Trophoblast cell (in vitro differentiated cells and primary cell): ENCODE measurements around the gene PRSS48.

Experiments
- DNase-seq, 2 donors: peaks; one replicate each; pipeline ENCODE4 v3.0.0-alpha.2; 2016
- H2AFZ ChIP-seq: 2 replicates; pipeline ENCODE4 v1.6.1; 2013; ENCODE audit warnings: low read length, moderate library complexity, mild to moderate bottlenecking; ENCODE audit not compliant: insufficient read depth, poor library complexity
- H2AK5ac ChIP-seq: 2 replicates; pipeline ENCODE4 v1.6.1; 2013; ENCODE audit warnings: mild to moderate bottlenecking, low read length
- H2BK120ac ChIP-seq: 2 replicates; pipeline ENCODE4 v1.6.1; 2013; ENCODE audit warnings: low read length, mild to moderate bottlenecking, moderate library complexity; ENCODE audit not compliant: insufficient read depth, poor library complexity
- H2BK12ac ChIP-seq: 2 replicates; pipeline ENCODE4 v1.6.1; 2013; ENCODE audit warnings: mild to moderate bottlenecking, low read length, moderate library complexity
- H2BK5ac ChIP-seq: 2 replicates; pipeline ENCODE4 v1.6.1; 2013; ENCODE audit warnings: low read length, low read depth, moderate library complexity, mild to moderate bottlenecking; ENCODE audit not compliant: poor library complexity
- H3K14ac ChIP-seq: 2 replicates; pipeline ENCODE4 v1.6.1; 2013; ENCODE audit warnings: mild to moderate bottlenecking, low read length
- H3K18ac ChIP-seq: 2 replicates; pipeline ENCODE4 v1.6.1; 2013; ENCODE audit warnings: mild to moderate bottlenecking, low read length
- H3K23ac ChIP-seq: 2 replicates; pipeline ENCODE4 v1.6.1; 2013; ENCODE audit warnings: low read length
- H3K27ac ChIP-seq: 2 replicates; pipeline ENCODE4 v1.5.1; 2013; ENCODE audit warnings: low read depth, mild to moderate bottlenecking, inconsistent platforms, low read length, moderate library complexity
- H3K27me3 ChIP-seq: 2 replicates; pipeline ENCODE4 v1.6.1; 2013; ENCODE audit warnings: inconsistent platforms, mild to moderate bottlenecking, low read length, moderate library complexity; ENCODE audit not compliant: insufficient read depth
- H3K36me3 ChIP-seq, 2 experiments: 1 replicate in 1 of 2; 2 replicates in 1 of 2; pipeline ENCODE4 v1.6.1; 2013; ENCODE audit warnings: low read length in 2 of 2, mild to moderate bottlenecking in 2 of 2, moderate library complexity in 1 of 2; ENCODE audit not compliant: insufficient read depth in 2 of 2, control insufficient read depth in 1 of 2
- H3K4ac ChIP-seq: 2 replicates; pipeline ENCODE4 v1.6.1; 2013; ENCODE audit warnings: low read depth, mild to moderate bottlenecking, low read length, moderate library complexity
- H3K4me1 ChIP-seq, 2 experiments: 1 replicate in 1 of 2; 2 replicates in 1 of 2; pipeline ENCODE4 v1.6.1; 2013; ENCODE audit warnings: low read length in 2 of 2, mild to moderate bottlenecking in 2 of 2, moderate library complexity in 1 of 2; ENCODE audit not compliant: insufficient read depth in 2 of 2, control insufficient read depth in 1 of 2
- H3K4me2 ChIP-seq: 2 replicates; pipeline ENCODE4 v1.6.1; 2013; ENCODE audit warnings: inconsistent platforms, mild to moderate bottlenecking, low read length, moderate library complexity
- H3K4me3 ChIP-seq: 2 replicates; pipeline ENCODE4 v1.5.1; 2013; ENCODE audit warnings: mild to moderate bottlenecking, low read depth, low read length, inconsistent platforms
- H3K79me1 ChIP-seq: one replicate; pipeline ENCODE4 v1.6.1; 2013; ENCODE audit warnings: low read length
- H3K79me2 ChIP-seq: 2 replicates; pipeline ENCODE4 v1.6.1; 2013; ENCODE audit warnings: low read length, mild to moderate bottlenecking; ENCODE audit not compliant: control insufficient read depth, insufficient read depth, poor library complexity
- H3K9ac ChIP-seq: 2 replicates; pipeline ENCODE4 v1.6.1; 2013; ENCODE audit warnings: mild to moderate bottlenecking, low read length
- H3K9me3 ChIP-seq: 2 replicates; pipeline ENCODE4 v1.6.1; 2013; ENCODE audit warnings: low read depth, mild to moderate bottlenecking, control low read depth, inconsistent platforms, low read length; ENCODE audit not compliant: insufficient read depth
- H4K12ac ChIP-seq: 2 replicates; pipeline ENCODE4 v1.6.1; 2013; ENCODE audit warnings: low read depth, mild to moderate bottlenecking, low read length, moderate library complexity
- H4K8ac ChIP-seq: 2 replicates; pipeline ENCODE4 v1.6.1; 2013; ENCODE audit warnings: low read depth, mild to moderate bottlenecking, low read length, moderate library complexity
- H4K91ac ChIP-seq: one replicate; pipeline ENCODE4 v1.6.1; 2013; ENCODE audit warnings: low read depth, mild to moderate bottlenecking, low read length, moderate library complexity
- WGBS: extraction: QIAGEN DNeasy Blood & Tissue Kit; methylation state at CpG from one replicate; pipeline ENCODE4 v1.1.7; 2013; ENCODE audit warnings: missing lambda C conversion rate; ENCODE audit not compliant: insufficient read length, insufficient coverage; ENCODE audit errors: extremely low coverage; 5-methylcytosine and 5-hydroxymethylcytosine counted together

Gene PRSS48

DNA sequence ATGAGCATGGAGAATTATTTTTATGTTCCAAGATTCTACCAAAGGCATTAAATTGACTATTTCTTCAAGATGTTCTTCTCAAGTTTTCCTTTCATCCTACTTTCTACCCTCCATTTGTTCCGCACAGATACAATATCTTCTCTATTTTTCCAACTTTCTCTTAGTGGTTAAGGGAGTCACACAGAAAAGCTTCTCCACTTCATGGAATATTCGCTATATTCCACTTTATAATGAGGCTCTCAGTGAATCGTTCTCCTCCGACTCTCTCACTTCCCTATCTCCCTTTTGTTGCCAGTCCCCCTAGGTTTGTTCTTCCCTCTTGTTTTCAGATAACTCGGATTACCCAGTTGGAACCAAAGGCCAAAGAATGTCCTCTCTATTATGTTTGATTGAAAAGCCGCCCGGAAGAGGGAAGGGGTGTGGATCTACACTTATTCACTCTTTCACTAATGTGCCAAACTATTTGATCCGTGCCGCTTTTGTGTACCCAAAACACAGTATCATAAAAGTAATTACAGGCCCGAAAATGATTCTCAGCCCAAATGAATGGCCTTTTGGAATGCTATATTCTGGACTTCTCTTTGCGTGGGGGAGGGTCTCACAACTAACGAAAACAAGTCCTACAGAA lies 47.3 kb downstream of the PRSS48 start:
- peak overlapping the region; percentile 21 for H2BK5ac ChIP-seq
- H3K4ac ChIP-seq, result peak overlapping the region; percentile 31
- H3K23ac ChIP-seq, result no peak overlapping the region
- peak overlapping the region; percentile 54 for H4K12ac ChIP-seq
- H2BK12ac ChIP-seq, result no peak overlapping the region
- WGBS, result no CpG with 5 or more reads among the region's 12 CpGs
- H3K4me2 ChIP-seq, result peak overlapping the region; percentile 79
- no peak overlapping the region for H4K91ac ChIP-seq
- H3K4me1 ChIP-seq, result peaks cover 0 to 5% of the 10 kb centered on the region in 2 experiments
- H2BK120ac ChIP-seq, result peak overlapping the region; percentile 62
- H3K79me2 ChIP-seq, result peaks cover 7% of the 10 kb centered on the region
- peak overlapping the region; percentile 83 for H3K4me3 ChIP-seq
- H2AK5ac ChIP-seq, result no peak overlapping the region
- peak overlapping the region; percentile 85 for H3K27ac ChIP-seq
- H3K9me3 ChIP-seq, result no peaks in the 10 kb centered on the region
- H3K27me3 ChIP-seq, result no peaks in the 10 kb centered on the region
- no peak overlapping the region for H4K8ac ChIP-seq
- H3K36me3 ChIP-seq, result no peaks in the 10 kb centered on the region
- peaks cover 12% of the 10 kb centered on the region for H3K79me1 ChIP-seq
- no peak overlapping the region for H2AFZ ChIP-seq
- peak overlapping the region; percentile 16 for H3K9ac ChIP-seq
- DNase-seq, result peak in 1 of 2 donors; percentile 30
- H3K14ac ChIP-seq, result no peak overlapping the region
- H3K18ac ChIP-seq, result no peak overlapping the region

DNA sequence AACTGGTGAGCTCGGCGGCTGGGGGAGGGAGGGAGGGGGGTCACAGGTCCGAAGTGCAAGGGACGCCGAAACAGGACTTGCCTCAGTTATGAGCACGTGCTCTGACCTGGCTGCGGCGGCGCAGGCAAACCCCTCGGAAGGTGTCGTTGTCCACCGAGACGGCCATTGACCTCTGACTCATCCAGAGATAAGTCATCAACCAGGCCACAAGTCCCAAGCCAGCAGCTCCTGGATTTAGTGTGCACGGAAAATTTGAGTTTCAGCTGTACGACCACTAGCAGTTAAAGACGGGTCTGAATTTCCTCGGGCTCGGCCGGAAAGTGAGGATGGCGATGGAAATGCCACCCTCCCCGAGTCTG lies 47.8 kb downstream of the PRSS48 start:
- Histone ChIP-seq H3K4me2 (peak overlapping the region; percentile 79), H3K18ac (peak overlapping the region; percentile 44), H3K36me3 (no peaks in the 10 kb centered on the region), H2AK5ac (no peak overlapping the region), H3K9ac (peak overlapping the region; percentile 80), H3K4ac (peak overlapping the region; percentile 7), H3K23ac (no peak overlapping the region), H2BK12ac (no peak overlapping the region), H3K4me1 (peaks cover 0 to 5% of the 10 kb centered on the region in 2 experiments), H3K79me1 (peaks cover 12% of the 10 kb centered on the region), H4K12ac (peak overlapping the region; percentile 67), H4K91ac (peak overlapping the region; percentile 58), H4K8ac (peak overlapping the region; percentile 40), H2BK120ac (peak overlapping the region; percentile 29), H3K79me2 (peaks cover 7% of the 10 kb centered on the region), H3K27ac (peak overlapping the region; percentile 85), H3K27me3 (no peaks in the 10 kb centered on the region), H3K9me3 (no peaks in the 10 kb centered on the region), H3K4me3 (peak overlapping the region; percentile 83), H2BK5ac (peak overlapping the region; percentile 55), H2AFZ (peak overlapping the region; percentile 64), H3K14ac (peak overlapping the region; percentile 48)
- DNase-seq, result peak; percentile 67 to 77
- no CpG with 5 or more reads among the region's 21 CpGs for WGBS

DNA sequence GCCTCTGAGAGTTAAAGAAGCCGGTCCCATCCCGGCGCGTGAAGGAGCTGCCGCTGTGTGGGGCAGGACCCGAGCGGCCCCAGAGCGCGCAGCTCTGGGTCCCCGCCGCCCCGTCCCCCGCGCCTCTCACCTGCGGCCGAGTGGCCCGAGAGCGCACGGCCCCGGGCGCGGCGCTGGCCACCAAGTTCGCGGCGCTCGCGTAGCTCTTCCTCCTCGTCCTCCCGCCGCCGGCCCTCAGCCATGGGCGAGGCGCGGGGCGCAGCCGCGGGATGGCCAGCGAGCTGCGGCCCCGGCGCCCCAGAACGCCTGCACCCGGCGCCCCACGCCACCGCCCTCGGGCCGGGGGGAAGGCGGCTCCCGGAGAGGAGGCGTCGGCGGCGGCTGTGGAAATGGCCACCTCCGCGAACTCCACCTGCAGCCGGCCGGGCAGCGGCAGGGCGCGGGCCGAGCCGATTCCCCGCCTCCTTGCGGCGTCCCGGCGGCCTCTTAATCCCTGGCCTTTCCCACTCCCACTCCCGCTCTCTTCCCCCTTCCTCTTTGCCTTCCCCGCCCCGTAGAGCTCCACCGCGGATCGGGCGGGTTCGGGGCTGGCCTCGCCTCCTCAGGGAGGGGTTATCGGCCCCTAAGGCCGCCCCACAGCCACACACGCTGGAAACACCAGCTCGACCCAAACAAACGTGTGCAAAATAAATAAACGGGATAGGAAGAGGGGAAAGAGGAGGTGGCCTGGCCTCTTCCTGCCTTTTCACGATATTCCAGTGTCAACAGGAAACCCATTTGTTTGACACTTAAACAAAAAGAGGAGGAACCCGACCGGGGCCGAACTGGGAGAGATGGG lies 48.4 kb downstream of the PRSS48 start, which contains the start of gene SH3D19:
TSS of gene SH3D19 (minus strand) at position 495 of the 838 bp plus-strand sequence. CDS start at position 242, 253 bp downstream.
- peak within 1 kb of the TSS; percentile 80 for H3K9ac ChIP-seq
- peaks cover 7% of the 10 kb centered on the region for H3K79me2 ChIP-seq
- H4K12ac ChIP-seq, result peak within 1 kb of the TSS; percentile 67
- peak within 1 kb of the TSS; percentile 64 for H2AFZ ChIP-seq
- no peak within 1 kb of the TSS for H2BK12ac ChIP-seq
- H3K4ac ChIP-seq, result peak within 1 kb of the TSS; percentile 31
- WGBS, result no CpG with 5 or more reads among the region's 88 CpGs
- H3K4me2 ChIP-seq, result peak within 1 kb of the TSS; percentile 79
- no peaks in the 10 kb centered on the region for H3K9me3 ChIP-seq
- peak within 1 kb of the TSS; percentile 62 for H2BK120ac ChIP-seq
- H3K4me3 ChIP-seq, result peak within 1 kb of the TSS; percentile 83
- H4K8ac ChIP-seq, result peak within 1 kb of the TSS; percentile 40
- H3K79me1 ChIP-seq, result peaks cover 12% of the 10 kb centered on the region
- H3K4me1 ChIP-seq, result peaks cover 0 to 5% of the 10 kb centered on the region in 2 experiments
- peak; percentile 73 to 84 for DNase-seq
- H3K14ac ChIP-seq, result peak within 1 kb of the TSS; percentile 48
- no peaks in the 10 kb centered on the region for H3K36me3 ChIP-seq
- H4K91ac ChIP-seq, result peak within 1 kb of the TSS; percentile 58
- H3K18ac ChIP-seq, result peak within 1 kb of the TSS; percentile 44
- no peak within 1 kb of the TSS for H2AK5ac ChIP-seq
- no peaks in the 10 kb centered on the region for H3K27me3 ChIP-seq
- no peak within 1 kb of the TSS for H3K23ac ChIP-seq
- H2BK5ac ChIP-seq, result peak within 1 kb of the TSS; percentile 55
- peak within 1 kb of the TSS; percentile 85 for H3K27ac ChIP-seq

DNA sequence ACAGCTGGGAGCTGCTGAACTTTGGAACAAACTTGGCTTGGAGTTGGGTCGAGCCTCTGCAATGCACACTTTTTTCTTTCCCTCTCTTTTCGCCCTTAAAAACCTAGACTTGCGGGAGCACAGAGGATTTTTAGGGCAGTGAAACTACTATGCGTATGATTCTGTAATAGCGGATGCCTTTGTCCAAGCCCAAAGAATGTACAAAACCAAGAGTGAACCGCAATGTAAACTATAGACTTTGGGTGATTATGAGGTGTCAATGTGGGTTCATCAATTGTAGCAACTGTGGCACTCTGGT lies 48.9 kb downstream of the PRSS48 start:
- WGBS, result no CpG with 5 or more reads among the region's 6 CpGs
- H3K79me1 ChIP-seq, result peaks cover 12% of the 10 kb centered on the region
- H3K27ac ChIP-seq, result no peak overlapping the region
- H3K4me1 ChIP-seq, result peaks cover 0 to 5% of the 10 kb centered on the region in 2 experiments
- DNase-seq, result no peak
- no peak overlapping the region for H3K14ac ChIP-seq
- no peaks in the 10 kb centered on the region for H3K27me3 ChIP-seq
- no peak overlapping the region for H2AK5ac ChIP-seq
- peak overlapping the region; percentile 83 for H3K4me3 ChIP-seq
- no peak overlapping the region for H4K91ac ChIP-seq
- peaks cover 7% of the 10 kb centered on the region for H3K79me2 ChIP-seq
- H3K4me2 ChIP-seq, result peak overlapping the region; percentile 79
- H3K9ac ChIP-seq, result peak overlapping the region; percentile 31
- no peak overlapping the region for H3K4ac ChIP-seq
- no peak overlapping the region for H2BK5ac ChIP-seq
- peak overlapping the region; percentile 64 for H2AFZ ChIP-seq
- H2BK12ac ChIP-seq, result no peak overlapping the region
- no peaks in the 10 kb centered on the region for H3K36me3 ChIP-seq
- no peaks in the 10 kb centered on the region for H3K9me3 ChIP-seq
- H3K18ac ChIP-seq, result no peak overlapping the region
- no peak overlapping the region for H3K23ac ChIP-seq
- no peak overlapping the region for H4K12ac ChIP-seq
- no peak overlapping the region for H2BK120ac ChIP-seq
- H4K8ac ChIP-seq, result peak overlapping the region; percentile 30
